Measurements from ENCODE around the gene LGALS4.
"Not testable (repeated sequence)": the region's sequence is repeated elsewhere in the genome, so short reads cannot be mapped to it uniquely, and the experiment has no call there.

Gene LGALS4

GRCh38 chr19:38842439-38843174 is 29.9 kb upstream of the LGALS4 start:
- no peak for DNase-seq

GRCh38 chr19:38841787-38842438 is 29.2 kb upstream of the LGALS4 start:
- no peak for DNase-seq

- no peak for DNase-seq
Observed at GRCh38 chr19:38841180-38841766, 28.5 kb upstream of the LGALS4 start.

- no peak for DNase-seq
Observed at GRCh38 chr19:38840583-38840968, 27.8 kb upstream of the LGALS4 start.

- no peak for DNase-seq
Observed at GRCh38 chr19:38839816-38840582, 27.3 kb upstream of the LGALS4 start.

GRCh38 chr19:38838986-38839761 is 26.4 kb upstream of the LGALS4 start:
- no peak for DNase-seq

- no peak for DNase-seq
Observed at GRCh38 chr19:38838208-38838985, 25.7 kb upstream of the LGALS4 start.

GRCh38 chr19:38837656-38838121 is 24.9 kb upstream of the LGALS4 start:
- no peak for DNase-seq

- no peak for DNase-seq
Observed at GRCh38 chr19:38836983-38837626, 24.4 kb upstream of the LGALS4 start.

- DNase-seq, result no peak
Observed at GRCh38 chr19:38836159-38836982, 23.6 kb upstream of the LGALS4 start.

- DNase-seq, result no peak
Observed at GRCh38 chr19:38834590-38834989, 21.8 kb upstream of the LGALS4 start.

GRCh38 chr19:38834104-38834490 is 21.4 kb upstream of the LGALS4 start:
- DNase-seq, result no peak

GRCh38 chr19:38833092-38833425 is 20.3 kb upstream of the LGALS4 start:
- DNase-seq, result no peak

- peak in 1 of 2 donors; percentile 43 for DNase-seq
Observed at GRCh38 chr19:38831142-38831605, 18.4 kb upstream of the LGALS4 start.

- no peak for DNase-seq
Observed at GRCh38 chr19:38830039-38830733, 17.4 kb upstream of the LGALS4 start.

GRCh38 chr19:38829203-38829602 is 16.5 kb upstream of the LGALS4 start:
- DNase-seq, result not testable (repeated sequence)

GRCh38 chr19:38826856-38827551 is 14.3 kb upstream of the LGALS4 start:
- DNase-seq, result no peak

- DNase-seq, result not testable (repeated sequence)
Observed at GRCh38 chr19:38825936-38826335, 13.2 kb upstream of the LGALS4 start.

Measured in hippocampal formation (tissue), 2 donors.